ENCODE data around the gene CLMP. TPM values are rescaled to one million over a fixed set of nuclear protein-coding genes. Genes with fewer than 3 reads are reported as not detected.

CLMP gene
- total and polyA plus RNA-seq, 8 donors = 0.46 to 5.5 (median 1.0) TPM

DNA sequence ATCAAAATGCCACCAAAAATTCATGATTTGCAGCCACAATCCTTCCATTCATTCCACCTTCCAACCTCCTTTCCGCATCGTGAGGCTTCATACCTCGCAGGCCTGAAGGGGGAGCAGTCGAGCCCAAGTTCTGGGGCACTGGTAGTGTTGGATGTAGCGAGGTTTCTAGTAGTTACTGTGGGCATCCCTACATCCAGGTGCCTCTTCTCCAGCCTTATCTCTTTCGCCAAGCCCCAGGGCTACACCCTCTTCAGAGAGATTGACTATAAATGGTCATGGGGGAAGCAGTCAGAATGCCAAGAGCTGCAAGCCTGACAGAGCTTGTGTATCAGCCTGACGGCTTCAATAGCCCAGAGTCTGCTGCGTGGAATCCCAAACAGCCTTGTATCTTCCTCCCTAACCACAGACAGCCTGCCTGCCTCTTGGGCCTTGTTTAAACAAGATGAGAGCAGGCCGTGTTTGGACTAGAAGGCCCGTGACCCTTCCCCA, 28.9 kb downstream of the CLMP start:
- FAIRE-seq (no peak), DNase-seq (peak in 1 of 6 donors; percentile 20), ATAC-seq (peak in 3 of 4 donors; percentile 18 to 57 (median 35))
- intact Hi-C loops (cut with DNase I) = no loop called here
- H3K36me3 ChIP-seq = no peaks in the 10 kb centered on the region
- no peaks in the 10 kb centered on the region for H3K4me1 ChIP-seq
- peak in 2 of 4 donors; percentile 8 to 16 for TF ChIP-seq CTCF (IDR thresholded peaks at IDR 0.05)
- WGBS, 2 donors = 58 to 59% methylated on average over 10 of the region's 10 CpGs
- no peaks in the 10 kb centered on the region for H3K9me3 ChIP-seq
- no peak overlapping the region for H3K27ac ChIP-seq
- H3K27me3 ChIP-seq = no peaks in the 10 kb centered on the region
- H3K4me3 ChIP-seq = no peak overlapping the region

DNA sequence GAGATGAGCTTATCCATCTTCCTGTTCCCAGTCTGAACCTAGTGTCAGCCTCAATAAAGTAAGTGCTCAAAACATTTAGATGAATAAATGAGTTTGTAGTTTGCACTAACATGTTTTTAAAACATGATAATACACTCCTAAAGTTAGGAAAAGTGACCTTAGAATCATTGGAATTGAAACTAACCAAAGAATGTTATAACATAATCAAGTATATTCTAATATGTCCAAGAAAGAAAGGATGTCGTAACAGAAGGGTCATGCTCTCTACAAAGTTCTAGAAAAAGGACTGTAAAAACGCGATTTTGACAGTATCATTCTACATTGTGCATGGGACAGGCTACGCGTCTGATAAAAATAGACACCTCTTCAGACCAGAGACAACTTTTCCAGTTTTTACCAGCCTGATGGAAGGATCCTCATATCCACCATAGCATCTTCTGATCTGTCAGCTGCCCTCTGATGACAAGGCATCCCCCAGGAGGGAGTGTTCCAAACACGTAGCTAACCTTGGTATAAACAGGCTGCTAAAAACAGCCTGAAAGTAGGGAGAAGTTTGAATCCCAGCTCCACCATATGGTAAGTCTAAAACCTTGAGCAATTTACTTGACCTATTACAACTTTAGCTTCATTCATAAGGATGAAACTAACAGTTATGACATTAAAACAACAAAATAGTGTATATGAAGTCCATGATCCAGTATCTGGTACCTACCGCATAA, 30.2 kb downstream of the CLMP start:
- 88% methylated on average over 7 of the region's 7 CpGs for WGBS, 2 donors
- Histone ChIP-seq H3K4me1 (no peaks in the 10 kb centered on the region), H3K9me3 (no peaks in the 10 kb centered on the region), H3K36me3 (no peaks in the 10 kb centered on the region), H3K4me3 (no peak overlapping the region), H3K27me3 (no peaks in the 10 kb centered on the region), H3K27ac (no peak overlapping the region)
- no peak for FAIRE-seq
- no peak for TF ChIP-seq CTCF (IDR thresholded peaks at IDR 0.05)
- no peak for ATAC-seq
- intact Hi-C loops (cut with DNase I) = no loop called here
- DNase-seq = no peak

DNA sequence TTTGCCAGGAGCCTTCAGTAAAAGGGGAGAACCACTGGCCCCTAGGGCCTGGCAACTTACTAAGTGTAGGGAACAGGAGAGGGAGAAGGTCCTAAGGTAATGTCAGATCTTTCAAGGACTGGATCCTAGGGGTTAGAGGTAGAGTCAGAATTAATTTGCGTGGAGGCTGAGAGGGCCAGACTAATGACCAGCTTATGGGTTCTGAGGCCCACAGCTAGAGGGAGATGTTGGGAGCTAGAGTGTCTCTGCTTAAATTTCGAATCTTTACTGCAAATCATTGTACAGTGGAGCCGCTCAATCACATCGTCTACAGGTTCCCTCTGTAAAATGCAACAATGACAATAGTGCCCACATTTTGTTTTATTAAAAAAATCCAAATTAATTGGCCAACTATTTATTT, 31.4 kb downstream of the CLMP start:
- Histone ChIP-seq H3K27ac (no peak overlapping the region), H3K4me3 (no peak overlapping the region), H3K4me1 (no peaks in the 10 kb centered on the region), H3K27me3 (no peaks in the 10 kb centered on the region), H3K36me3 (no peaks in the 10 kb centered on the region), H3K9me3 (no peaks in the 10 kb centered on the region)
- DNase-seq (no peak), ATAC-seq (no peak), FAIRE-seq (no peak)
- intact Hi-C loops (cut with DNase I) = no loop called here
- 92% methylated on average over 4 of the region's 4 CpGs for WGBS, 2 donors
- TF ChIP-seq CTCF (IDR thresholded peaks at IDR 0.05) = no peak

DNA sequence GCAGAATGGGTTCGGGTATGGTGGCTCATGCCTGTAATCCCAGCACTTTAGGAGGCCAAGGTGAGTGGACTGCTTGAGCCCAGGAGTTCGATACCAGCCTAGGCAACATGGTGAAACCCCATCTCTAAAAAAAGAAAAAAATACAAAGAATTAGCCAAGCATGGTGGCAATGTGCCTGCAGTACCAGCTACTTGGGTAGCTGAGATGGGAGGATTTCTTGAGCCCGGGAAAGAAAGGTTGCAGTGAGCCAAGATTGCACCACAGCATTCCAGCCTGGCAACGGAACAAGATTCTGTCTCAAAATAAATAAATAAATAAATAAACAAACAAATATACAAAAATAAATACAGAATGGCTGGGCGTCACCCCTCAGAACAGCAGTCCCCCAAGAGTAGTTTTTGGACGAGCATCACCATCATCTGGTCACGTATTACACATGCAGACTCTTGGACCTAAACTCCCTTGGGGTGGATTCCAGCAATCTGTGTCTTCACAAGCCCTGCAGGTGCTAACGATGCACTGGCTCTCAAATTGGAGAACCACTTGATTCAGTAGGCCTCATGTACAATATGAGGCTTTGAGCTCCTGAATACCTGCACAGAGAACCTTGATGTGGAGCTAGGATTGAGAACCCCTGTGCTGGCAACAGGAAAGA, 33.5 kb downstream of the CLMP start:
- FAIRE-seq (no peak), DNase-seq (no peak), ATAC-seq (no peak)
- 73 to 81% methylated on average over 8 of the region's 8 CpGs for WGBS, 2 donors
- Histone ChIP-seq H3K4me1 (no peaks in the 10 kb centered on the region), H3K27ac (no peak overlapping the region), H3K9me3 (no peaks in the 10 kb centered on the region), H3K27me3 (no peaks in the 10 kb centered on the region), H3K4me3 (no peak overlapping the region), H3K36me3 (no peaks in the 10 kb centered on the region)
- intact Hi-C loops (cut with DNase I) = no loop called here
- TF ChIP-seq CTCF (IDR thresholded peaks at IDR 0.05) = no peak
